ENCODE measurements around the gene CD68.

GRCh38 chr17:7577327-7578199 is 1.9 kb upstream of the CD68 start:
- TF ChIP-seq CTCF (IDR thresholded peaks at IDR 0.05) (no peak), POLR2A (IDR thresholded peaks at IDR 0.05) (no peak)

Measured in sigmoid colon (tissue), 3 donors.